OCI-LY1 (cell line): ENCODE results near the gene KCNIP2.

Experiments used
- H2AFZ ChIP-seq: fragments of 200-600 bp; sonication (generic), shearing (Covaris generic); 2 replicates; pipeline ENCODE4 v1.6.0; 2014; ENCODE audit warnings: antibody characterized with exemption, mild to moderate bottlenecking, low read length
- H3F3A ChIP-seq: fragments of 200-600 bp; sonication (generic), shearing (Covaris generic); 2 replicates; pipeline ENCODE4 v1.6.0; 2014; ENCODE audit warnings: mild to moderate bottlenecking, antibody characterized with exemption, low read length, moderate library complexity; ENCODE audit not compliant: insufficient read depth
- H3K27ac ChIP-seq: fragments of 200-600 bp; sonication (generic); 2 replicates; pipeline ENCODE4 v1.5.1; 2014; ENCODE audit warnings: low read length, mixed run types, mild to moderate bottlenecking, low read depth; ENCODE audit not compliant: poor library complexity, severe bottlenecking
- H3K27me3 ChIP-seq: fragments of 200-600 bp; sonication (generic); 2 replicates; pipeline ENCODE4 v1.6.0; 2014; ENCODE audit warnings: antibody characterized with exemption, mild to moderate bottlenecking, low read length, moderate library complexity; ENCODE audit not compliant: insufficient read depth
- H3K36me3 ChIP-seq: fragments of 200-600 bp; sonication (generic); 2 replicates; pipeline ENCODE4 v1.6.1; 2014; ENCODE audit warnings: mild to moderate bottlenecking, antibody characterized with exemption, low read length, moderate library complexity, mixed read lengths; ENCODE audit not compliant: insufficient read depth
- H3K4me1 ChIP-seq: fragments of 200-600 bp; sonication (generic); 2 replicates; pipeline ENCODE4 v1.5.1; 2014; ENCODE audit warnings: mild to moderate bottlenecking, low read length, moderate library complexity; ENCODE audit not compliant: insufficient read depth, severe bottlenecking
- H3K4me2 ChIP-seq: fragments of 200-600 bp; sonication (generic), shearing (Covaris generic); 2 replicates; pipeline ENCODE4 v1.6.1; 2014; ENCODE audit warnings: low read length
- H3K4me3 ChIP-seq: fragments of 200-600 bp; sonication (generic); 2 replicates; pipeline ENCODE4 v1.5.1; 2014; ENCODE audit warnings: low read length, low read depth, mild to moderate bottlenecking, mixed read lengths; ENCODE audit not compliant: poor library complexity, severe bottlenecking
- H3K79me2 ChIP-seq: fragments of 200-600 bp; shearing (Covaris generic); 2 replicates; pipeline ENCODE4 v1.6.1; 2016; ENCODE audit warnings: mixed run types, low read length, mixed read lengths; ENCODE audit not compliant: insufficient read depth
- H3K9ac ChIP-seq: fragments of 200-600 bp; sonication (generic), shearing (Covaris generic); 2 replicates; pipeline ENCODE4 v1.6.1; 2014; ENCODE audit warnings: mild to moderate bottlenecking, low read length, mixed read lengths
- H3K9me2 ChIP-seq: fragments of 200-600 bp; sonication (generic), shearing (Covaris generic); 2 replicates; pipeline ENCODE4 v1.6.1; 2014; ENCODE audit warnings: low read depth, mild to moderate bottlenecking, low read length, mixed read lengths
- H3K9me3 ChIP-seq: fragments of 200-600 bp; shearing (Covaris generic); 2 replicates; pipeline ENCODE4 v1.6.1; 2014; ENCODE audit warnings: low read length, mixed read lengths
- H4K20me1 ChIP-seq: fragments of 200-600 bp; sonication (generic), shearing (Covaris generic); 2 replicates; pipeline ENCODE4 v1.6.0; 2016; ENCODE audit warnings: mild to moderate bottlenecking, low read length; ENCODE audit not compliant: insufficient read depth
- EZH2 ChIP-seq: fragments of 200-600 bp; sonication (generic), shearing (Covaris generic); IDR thresholded peaks from 2 replicates; pipeline ENCODE4 v1.8.0; 2017; ENCODE audit warnings: borderline replicate concordance, mixed run types, mild to moderate bottlenecking, antibody characterized with exemption, low read length, moderate library complexity, mixed read lengths
- TF ChIP-seq, protein P1 (sequence below): fragments of 200-600 bp; sonication (generic), shearing (Covaris generic); IDR thresholded peaks from 2 replicates; pipeline ENCODE4 v1.5.1; 2017; ENCODE audit warnings: mild to moderate bottlenecking, antibody characterized with exemption, low read length, moderate library complexity, mixed read lengths

The KCNIP2 gene

DNA sequence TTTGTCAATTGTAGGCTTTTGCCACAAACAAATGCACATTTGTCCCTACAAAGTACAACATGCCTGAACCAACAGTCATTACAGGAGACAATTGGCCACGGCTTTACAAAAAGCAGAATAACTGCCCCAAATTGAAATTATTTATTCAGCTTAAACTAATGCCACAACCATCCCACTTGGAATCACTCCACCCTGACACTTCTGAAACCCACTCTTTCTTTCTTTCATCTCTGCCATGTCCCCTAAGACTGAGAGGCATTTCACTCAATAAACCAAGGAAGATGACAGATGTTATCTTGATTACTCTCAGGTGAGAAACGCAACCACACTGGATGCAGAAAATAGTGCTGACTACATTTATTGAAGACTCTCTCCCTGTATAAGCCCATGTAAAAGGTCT, 57.8 kb downstream of the KCNIP2 start:
- Histone ChIP-seq H3K79me2 (no peaks in the 10 kb centered on the region), H3K4me1 (peaks cover 26% of the 10 kb centered on the region), H3K27ac (no peak overlapping the region), H3K4me3 (no peak overlapping the region), H3K9me2 (no peaks in the 10 kb centered on the region), H3K27me3 (no peaks in the 10 kb centered on the region), H4K20me1 (no peaks in the 10 kb centered on the region), H3K4me2 (no peak overlapping the region), H3K9ac (no peak overlapping the region), H3F3A (no peaks in the 10 kb centered on the region), H2AFZ (no peak overlapping the region), H3K9me3 (no peaks in the 10 kb centered on the region), H3K36me3 (peaks cover 19% of the 10 kb centered on the region)
- no peak for TF ChIP-seq EZH2
- TF ChIP-seq, protein P1, sequence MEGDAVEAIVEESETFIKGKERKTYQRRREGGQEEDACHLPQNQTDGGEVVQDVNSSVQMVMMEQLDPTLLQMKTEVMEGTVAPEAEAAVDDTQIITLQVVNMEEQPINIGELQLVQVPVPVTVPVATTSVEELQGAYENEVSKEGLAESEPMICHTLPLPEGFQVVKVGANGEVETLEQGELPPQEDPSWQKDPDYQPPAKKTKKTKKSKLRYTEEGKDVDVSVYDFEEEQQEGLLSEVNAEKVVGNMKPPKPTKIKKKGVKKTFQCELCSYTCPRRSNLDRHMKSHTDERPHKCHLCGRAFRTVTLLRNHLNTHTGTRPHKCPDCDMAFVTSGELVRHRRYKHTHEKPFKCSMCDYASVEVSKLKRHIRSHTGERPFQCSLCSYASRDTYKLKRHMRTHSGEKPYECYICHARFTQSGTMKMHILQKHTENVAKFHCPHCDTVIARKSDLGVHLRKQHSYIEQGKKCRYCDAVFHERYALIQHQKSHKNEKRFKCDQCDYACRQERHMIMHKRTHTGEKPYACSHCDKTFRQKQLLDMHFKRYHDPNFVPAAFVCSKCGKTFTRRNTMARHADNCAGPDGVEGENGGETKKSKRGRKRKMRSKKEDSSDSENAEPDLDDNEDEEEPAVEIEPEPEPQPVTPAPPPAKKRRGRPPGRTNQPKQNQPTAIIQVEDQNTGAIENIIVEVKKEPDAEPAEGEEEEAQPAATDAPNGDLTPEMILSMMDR = no peak

DNA sequence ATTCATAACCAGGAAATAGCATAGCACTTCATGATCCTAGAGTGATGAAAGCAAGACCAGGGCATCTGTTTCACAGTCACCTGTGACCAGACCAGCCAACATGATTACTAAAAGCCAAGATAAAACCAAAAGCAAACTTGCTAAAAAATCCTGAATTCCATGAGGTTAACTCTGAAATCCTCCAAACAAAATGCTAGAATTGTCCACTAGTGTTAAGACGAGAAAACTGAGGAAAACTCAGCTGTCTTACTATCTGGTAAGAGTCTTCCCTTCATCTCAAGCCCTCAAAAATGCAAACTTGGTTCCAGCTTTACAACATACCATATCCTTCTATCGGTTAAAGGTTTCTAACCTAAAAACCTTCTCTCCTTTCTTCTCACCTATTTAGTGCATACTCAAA, 59.0 kb downstream of the KCNIP2 start:
- TF ChIP-seq, protein P1 = no peak
- no peak for TF ChIP-seq EZH2
- no peaks in the 10 kb centered on the region for H3K27me3 ChIP-seq
- no peaks in the 10 kb centered on the region for H3K9me2 ChIP-seq
- H3K4me3 ChIP-seq = no peak overlapping the region
- H3K9me3 ChIP-seq = no peaks in the 10 kb centered on the region
- H3K4me1 ChIP-seq = peaks cover 36% of the 10 kb centered on the region
- H3K27ac ChIP-seq = peak overlapping the region; percentile 32
- H3F3A ChIP-seq = no peaks in the 10 kb centered on the region
- peak overlapping the region; percentile 85; the same call in 1 of the 2 replicates for H3K4me2 ChIP-seq
- H3K9ac ChIP-seq = no peak overlapping the region
- peaks cover 14% of the 10 kb centered on the region for H3K36me3 ChIP-seq
- no peaks in the 10 kb centered on the region for H4K20me1 ChIP-seq
- no peak overlapping the region for H2AFZ ChIP-seq
- H3K79me2 ChIP-seq = no peaks in the 10 kb centered on the region

DNA sequence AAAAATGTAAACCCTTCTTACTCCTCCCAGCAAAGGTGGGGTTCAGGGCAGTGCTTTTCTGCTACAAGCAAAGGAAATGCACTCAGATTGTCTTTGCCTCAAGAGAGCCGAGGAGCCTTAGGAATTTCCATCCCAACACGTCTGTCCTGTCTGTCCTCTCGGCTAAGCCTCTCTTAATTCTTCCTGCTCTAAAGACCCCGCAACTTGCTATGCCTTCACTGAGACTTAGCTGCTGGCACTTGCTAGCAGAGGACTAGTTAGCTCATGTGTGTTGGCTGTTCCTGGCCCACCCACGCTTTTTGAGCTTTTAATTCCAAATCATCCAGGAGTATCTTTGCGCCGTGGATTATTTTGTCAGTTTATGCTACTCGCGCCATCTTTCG, 59.9 kb downstream of the KCNIP2 start:
- Histone ChIP-seq H3K27ac (peak overlapping the region; percentile 21), H4K20me1 (no peaks in the 10 kb centered on the region), H3F3A (no peaks in the 10 kb centered on the region), H3K27me3 (no peaks in the 10 kb centered on the region), H3K9me3 (no peaks in the 10 kb centered on the region), H3K9me2 (no peaks in the 10 kb centered on the region), H3K9ac (peak overlapping the region; percentile 83), H2AFZ (no peak overlapping the region), H3K79me2 (no peaks in the 10 kb centered on the region), H3K4me1 (peaks cover 44% of the 10 kb centered on the region), H3K36me3 (peaks cover 12% of the 10 kb centered on the region), H3K4me3 (peak overlapping the region; percentile 82), H3K4me2 (peak overlapping the region; percentile 85)
- TF ChIP-seq, protein P1 = no peak
- TF ChIP-seq EZH2 = no peak
